ENCODE measurements around the gene RAB27A. TPM values are rescaled to one million over a fixed set of nuclear protein-coding genes. Genes with fewer than 3 reads are reported as not detected.

Gene RAB27A
- total and polyA plus RNA-seq, 2 of the 13 experiments (the other 11 are each of a cell fraction or from before 2014, with no cell fraction given): 3.4 to 8.1 TPM

DNA sequence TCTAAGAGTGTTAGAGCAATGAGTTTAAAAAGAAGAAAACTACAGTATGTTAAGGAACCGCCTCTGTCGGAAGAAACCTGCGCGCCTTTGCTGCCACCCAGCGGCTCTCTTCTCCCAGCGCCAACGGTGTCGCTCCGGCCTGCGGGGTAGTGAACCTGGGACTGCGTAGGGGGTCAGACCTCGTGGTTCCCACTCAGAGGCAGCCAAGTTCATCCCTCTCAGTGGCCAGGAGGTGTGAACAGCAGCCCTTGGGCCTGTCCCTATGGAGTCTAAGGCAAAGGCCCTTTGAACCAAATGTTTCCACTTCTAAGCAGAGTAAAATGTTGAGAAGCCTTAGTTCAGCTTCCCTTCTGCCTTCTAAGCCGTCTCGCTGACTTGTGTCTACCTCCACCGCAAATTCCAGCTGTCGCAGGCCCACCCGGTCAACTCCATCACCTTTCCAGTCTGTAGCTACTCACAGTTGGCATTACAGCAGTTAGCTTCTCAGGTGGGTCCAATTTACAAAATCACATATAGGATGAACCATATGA, 980 bp upstream of the RAB27A start (continued):
- no peak; the same call in 1 of the 2 replicates for TF ChIP-seq THRA (CRISPR knock-in tag; IDR thresholded peaks at IDR 0.05; ENCODE audit: borderline replicate concordance)
- no peak for TF ChIP-seq ZNF44 (CRISPR knock-in tag; IDR thresholded peaks at IDR 0.05)
- TF ChIP-seq CEBPG (CRISPR knock-in tag; IDR thresholded peaks at IDR 0.05): no peak
- no peak for TF ChIP-seq DMAP1 (CRISPR knock-in tag; IDR thresholded peaks at IDR 0.05)
- no peak for TF ChIP-seq ZNF839 (CRISPR knock-in tag; IDR thresholded peaks at IDR 0.05; ENCODE audit: borderline replicate concordance)
- no peak for TF ChIP-seq TGIF2 (CRISPR knock-in tag; IDR thresholded peaks at IDR 0.05)
- TF ChIP-seq ARID5B (CRISPR knock-in tag; IDR thresholded peaks at IDR 0.05): no peak; the same call in 1 of the 2 replicates
- no peak for TF ChIP-seq ZNF891 (CRISPR knock-in tag; IDR thresholded peaks at IDR 0.05)
- no peak for TF ChIP-seq PCBP1 (IDR thresholded peaks at IDR 0.05; ENCODE audit: borderline replicate concordance, low read depth, low read length)
- peak; percentile 62; the same call in 1 of the 2 replicates for TF ChIP-seq MYC (CRISPR knock-in tag; IDR thresholded peaks at IDR 0.05; ENCODE audit: borderline replicate concordance)
- no peak for TF ChIP-seq ZFP62 (CRISPR knock-in tag; IDR thresholded peaks at IDR 0.05)
- TF ChIP-seq CEBPZ (IDR thresholded peaks at IDR 0.05; ENCODE audit: low read length): no peak
- TF ChIP-seq SOX13 (IDR thresholded peaks at IDR 0.05): no peak
- TF ChIP-seq SOX13 (CRISPR knock-in tag; conservative IDR thresholded peaks at IDR 0.05 in 1 of 2, IDR thresholded peaks at IDR 0.05 in 1 of 2): no peak
- no peak for TF ChIP-seq POLR2AphosphoS2 (IDR thresholded peaks at IDR 0.05; ENCODE audit: low read depth, low read length)
- no peak; the same call in 1 of the 2 replicates for TF ChIP-seq FOXA3 (CRISPR knock-in tag; IDR thresholded peaks at IDR 0.05)
- TF ChIP-seq ZNF160 (CRISPR knock-in tag; IDR thresholded peaks at IDR 0.05): no peak
- TF ChIP-seq TEAD3 (CRISPR knock-in tag; optimal IDR thresholded peaks at IDR 0.05; ENCODE audit: borderline replicate concordance): peak; percentile 6
- TF ChIP-seq THAP11 (CRISPR knock-in tag; IDR thresholded peaks at IDR 0.05): no peak
- no peak for TF ChIP-seq ZNF468 (CRISPR knock-in tag; IDR thresholded peaks at IDR 0.05)
- TF ChIP-seq ZNF589 (CRISPR knock-in tag; conservative IDR thresholded peaks at IDR 0.05): 0 out of 2 replicates have a peak, but pooled peaks have one; percentile 52
- no peak for TF ChIP-seq NFIC (IDR thresholded peaks at IDR 0.05; ENCODE audit: low read length)
- no peak for TF ChIP-seq ZNF205 (CRISPR knock-in tag; IDR thresholded peaks at IDR 0.05)
